Ascending aorta (tissue), 2 donors: ENCODE results near the gene GRB10. TPM values are rescaled to one million over a fixed set of nuclear protein-coding genes. Genes with fewer than 3 reads are reported as not detected.
A peak's percentile ranks its signal among the peaks of the same experiment; 100 is the strongest.

ENCODE experiments used
- DNase-seq, 2 donors: peaks; one replicate each; pipeline ENCODE4 v3.0.0-alpha.2; 2019; ENCODE audit warnings: low spot score in 2 of 2
- H3K27ac ChIP-seq, 2 donors: fragments of 200-600 bp; sonication (generic); one replicate each; pipeline ENCODE4 v1.5.1; 2016 to 2017; ENCODE audit warnings: mild to moderate bottlenecking in 1 of 2
- H3K27me3 ChIP-seq: fragments of 200-600 bp; sonication (generic); one replicate; pipeline ENCODE4 v1.5.1; 2017
- H3K36me3 ChIP-seq, 2 donors: fragments of 200-600 bp; sonication (generic); one replicate each; pipeline ENCODE4 v1.5.1; 2016
- H3K4me1 ChIP-seq, 2 donors: fragments of 200-600 bp; sonication (generic); one replicate each; pipeline ENCODE4 v1.5.1; 2016 to 2017; ENCODE audit warnings: mild to moderate bottlenecking in 1 of 2
- H3K4me3 ChIP-seq, 2 donors: fragments of 200-600 bp; sonication (generic); one replicate each; pipeline ENCODE4 v1.5.1; 2016 to 2017; ENCODE audit warnings: mild to moderate bottlenecking in 1 of 2
- H3K9me3 ChIP-seq, 2 donors: fragments of 200-600 bp; sonication (generic); one replicate each; pipeline ENCODE4 v1.5.1; 2016
- CTCF ChIP-seq, 3 experiments: fragments of 200-600 bp in 2 of 3; fragments of 450-650 bp in 1 of 3; sonication (generic) in 2 of 3; IDR thresholded peaks; one replicate each; pipeline ENCODE4 v1.5.1; 2016 to 2019; ENCODE audit warnings: antibody characterized with exemption in 3 of 3, mild to moderate bottlenecking in 1 of 3, moderate library complexity in 1 of 3
- intact Hi-C: fragments of 100-400 bp; cut with DNase I; formaldehyde crosslinking; loops from one replicate; pipeline ENCODE4 v1.15.1; 2023
- total RNA-seq: library from RNA; depleted of rRNA; stranded (reverse); fragments of >200 nt; gene quantifications from one replicate; pipeline ENCODE4 v1.1.0, GENCODE V29; 2016

The GRB10 gene
- total RNA-seq, 1 donor from 2014 or later: 53.4 TPM

- Histone ChIP-seq H3K4me3 (no peak overlapping the region), H3K4me1 (peaks cover 0 to 8% of the 10 kb centered on the region in 2 donors)
- TF ChIP-seq CTCF (IDR thresholded peaks at IDR 0.05): no peak
Observed at GRCh38 chr7:50648076-50648475, 134.6 kb downstream of the GRB10 start.

GRCh38 chr7:50647286-50647980 lies 135.3 kb downstream of the GRB10 start:
- no peak for DNase-seq
- H3K9me3 ChIP-seq: no peaks in the 10 kb centered on the region
- no peaks in the 10 kb centered on the region for H3K27me3 ChIP-seq
- no peak overlapping the region for H3K4me3 ChIP-seq
- intact Hi-C loops: no loop called here
- H3K4me1 ChIP-seq: peaks cover 0 to 6% of the 10 kb centered on the region in 2 donors
- H3K36me3 ChIP-seq: no peaks in the 10 kb centered on the region
- H3K27ac ChIP-seq: no peak overlapping the region
- TF ChIP-seq CTCF (IDR thresholded peaks at IDR 0.05): no peak

More at GRCh38 chr7:50648076-50648475, 134.6 kb downstream of the GRB10 start:
- DNase-seq: peak in 1 of 2 donors; percentile 39
- Histone ChIP-seq H3K27ac (no peak overlapping the region), H3K36me3 (no peaks in the 10 kb centered on the region), H3K27me3 (no peaks in the 10 kb centered on the region), H3K9me3 (no peaks in the 10 kb centered on the region)
- intact Hi-C loops: no loop called here

DNA sequence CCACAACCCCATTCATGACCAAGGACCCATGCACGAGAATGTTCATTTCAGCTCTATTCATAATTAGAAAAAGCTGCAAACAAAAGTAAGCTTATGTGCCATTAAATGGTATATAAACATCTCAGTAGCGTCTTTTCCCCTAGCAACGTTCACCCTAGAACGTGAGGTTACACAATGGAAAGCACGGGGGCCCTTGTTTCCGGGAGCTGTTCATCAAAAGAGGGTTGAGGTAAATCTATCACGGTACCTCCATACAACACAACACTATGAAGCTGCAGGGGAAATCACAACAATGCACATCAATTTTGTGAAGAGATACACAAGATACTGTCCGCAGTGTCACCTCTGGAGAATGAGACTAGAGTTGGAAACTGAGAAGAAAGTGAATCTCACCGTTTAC lies 136.6 kb downstream of the GRB10 start:
- no peaks in the 10 kb centered on the region for H3K9me3 ChIP-seq
- H3K4me1 ChIP-seq: peaks cover 0 to 6% of the 10 kb centered on the region in 2 donors
- no peak for TF ChIP-seq CTCF (IDR thresholded peaks at IDR 0.05)
- no peak overlapping the region for H3K4me3 ChIP-seq
- DNase-seq: no peak
- H3K36me3 ChIP-seq: no peaks in the 10 kb centered on the region
- H3K27ac ChIP-seq: no peak overlapping the region
- H3K27me3 ChIP-seq: no peaks in the 10 kb centered on the region
- intact Hi-C loops: no loop called here

GRCh38 chr7:50645186-50645585 lies 137.5 kb downstream of the GRB10 start:
- H3K36me3 ChIP-seq: no peaks in the 10 kb centered on the region
- no peaks in the 10 kb centered on the region for H3K9me3 ChIP-seq
- peak in 1 of 2 donors; percentile 41 for DNase-seq
- no peaks in the 10 kb centered on the region for H3K27me3 ChIP-seq
- intact Hi-C loops: no loop called here
- TF ChIP-seq CTCF (IDR thresholded peaks at IDR 0.05): no peak
- H3K4me1 ChIP-seq: peaks cover 0 to 6% of the 10 kb centered on the region in 2 donors
- H3K27ac ChIP-seq: peak overlapping the region; percentile 35 to 43
- no peak overlapping the region for H3K4me3 ChIP-seq

GRCh38 chr7:50644586-50644985 lies 138.1 kb downstream of the GRB10 start:
- Histone ChIP-seq H3K27ac (peak overlapping the region; percentile 37), H3K36me3 (no peaks in the 10 kb centered on the region), H3K4me1 (peaks cover 0 to 6% of the 10 kb centered on the region in 2 donors), H3K9me3 (no peaks in the 10 kb centered on the region), H3K4me3 (no peak overlapping the region), H3K27me3 (no peaks in the 10 kb centered on the region)
- intact Hi-C loops: no loop called here
- DNase-seq: peak in 1 of 2 donors; percentile 37
- TF ChIP-seq CTCF (IDR thresholded peaks at IDR 0.05): no peak
